SK-N-SH treated with all-trans-retinoic acid at 6 μM for 48 hours (cell line): ENCODE measurements around the gene CMIP.

Experiments used
- ATAC-seq: fragments of 200-7000 bp; cut with Tn5 transposase; 3 replicates; pipeline ENCODE4 v1.9.1; 2020; ENCODE audit warnings: mild to moderate bottlenecking, moderate library complexity
- BACH2 ChIP-seq: fragments of 250-450 bp; sonication (Bioruptor Pico); IDR thresholded peaks from 2 replicates; pipeline ENCODE4 v1.9.0; 2021; ENCODE audit warnings: mild to moderate bottlenecking, borderline replicate concordance
- CSRNP3 ChIP-seq: fragments of 250-450 bp; sonication (Bioruptor Pico); IDR thresholded peaks from 2 replicates; pipeline ENCODE4 v1.5.1; 2021; ENCODE audit warnings: mild to moderate bottlenecking, moderate library complexity
- ESRRG ChIP-seq: fragments of 250-450 bp; sonication (Bioruptor Pico); IDR thresholded peaks from 2 replicates; pipeline ENCODE4 v1.6.1; 2021; ENCODE audit warnings: mild to moderate bottlenecking
- GLIS3 ChIP-seq: fragments of 250-450 bp; sonication (Bioruptor Pico); IDR thresholded peaks from 2 replicates; pipeline ENCODE4 v1.5.0; 2020; ENCODE audit warnings: mild to moderate bottlenecking, moderate library complexity
- ISL1 ChIP-seq: fragments of 250-450 bp; sonication (Bioruptor Pico); IDR thresholded peaks from 2 replicates; pipeline ENCODE4 v2.1.2; 2022; ENCODE audit warnings: mild to moderate bottlenecking, moderate library complexity
- OSR1 ChIP-seq: fragments of 250-450 bp; sonication (Bioruptor Pico); IDR thresholded peaks from 2 replicates; pipeline ENCODE4 v1.8.0; 2022; ENCODE audit warnings: moderate library complexity, mild to moderate bottlenecking, inconsistent platforms
- PATZ1 ChIP-seq: fragments of 250-450 bp; sonication (Bioruptor Pico); IDR thresholded peaks from 2 replicates; pipeline ENCODE4 v1.8.0; 2020; ENCODE audit warnings: mild to moderate bottlenecking, moderate library complexity, borderline replicate concordance
- POU6F1 ChIP-seq: fragments of 250-450 bp; sonication (Bioruptor Pico); IDR thresholded peaks from 2 replicates; pipeline ENCODE4 v1.8.0; 2021; ENCODE audit warnings: low read depth, mild to moderate bottlenecking, moderate library complexity, borderline replicate concordance
- PPARA ChIP-seq: fragments of 250-450 bp; sonication (Bioruptor Pico); IDR thresholded peaks from 2 replicates; pipeline ENCODE4 v1.5.0; 2020; ENCODE audit warnings: mild to moderate bottlenecking, borderline replicate concordance
- RARB ChIP-seq: fragments of 250-450 bp; sonication (Bioruptor Pico); IDR thresholded peaks from 2 replicates; pipeline ENCODE4 v1.8.0; 2021; ENCODE audit warnings: mild to moderate bottlenecking, moderate library complexity
- SNAI2 ChIP-seq: fragments of 250-450 bp; sonication (Bioruptor Pico); IDR thresholded peaks from 2 replicates; pipeline ENCODE4 v1.5.0; 2020; ENCODE audit warnings: mild to moderate bottlenecking, moderate library complexity
- TCF4 ChIP-seq: fragments of 250-450 bp; sonication (Bioruptor Pico); IDR thresholded peaks from 2 replicates; pipeline ENCODE4 v1.8.0; 2021; ENCODE audit warnings: mild to moderate bottlenecking, moderate library complexity, borderline replicate concordance
- TOX ChIP-seq: fragments of 250-450 bp; sonication (Bioruptor Pico); IDR thresholded peaks from 2 replicates; pipeline ENCODE4 v1.8.0; 2021; ENCODE audit warnings: mild to moderate bottlenecking, moderate library complexity, borderline replicate concordance
- ZC3H10 ChIP-seq: fragments of 250-450 bp; sonication (Bioruptor Pico); IDR thresholded peaks from 2 replicates; pipeline ENCODE4 v1.5.1; 2021; ENCODE audit warnings: mild to moderate bottlenecking, moderate library complexity
- ZFP3 ChIP-seq: fragments of 250-450 bp; sonication (Bioruptor Pico); IDR thresholded peaks from 2 replicates; pipeline ENCODE4 v1.5.0; 2020; ENCODE audit warnings: mild to moderate bottlenecking, moderate library complexity
- ZFP30 ChIP-seq: fragments of 450-650 bp; formaldehyde crosslinking; IDR thresholded peaks from 2 replicates; pipeline ENCODE4 v1.5.0; 2022; ENCODE audit warnings: mild to moderate bottlenecking, moderate library complexity
- ZNF565 ChIP-seq: fragments of 450-650 bp; formaldehyde crosslinking; conservative IDR thresholded peaks from 2 replicates; pipeline ENCODE4 v1.5.0; 2020; ENCODE audit warnings: low read depth, mild to moderate bottlenecking, moderate library complexity
- ZNF70 ChIP-seq: fragments of 450-650 bp; formaldehyde crosslinking; IDR thresholded peaks from 2 replicates; pipeline ENCODE4 v1.5.0; 2020; ENCODE audit warnings: mild to moderate bottlenecking, moderate library complexity
- ZNF8 ChIP-seq: fragments of 450-650 bp; formaldehyde crosslinking; IDR thresholded peaks from 2 replicates; pipeline ENCODE4 v1.5.0; 2020; ENCODE audit warnings: mild to moderate bottlenecking, moderate library complexity
- TF ChIP-seq, protein P1 (sequence below): fragments of 250-450 bp; sonication (Bioruptor Pico); IDR thresholded peaks from 2 replicates; pipeline ENCODE4 v1.5.0; 2020; ENCODE audit warnings: mild to moderate bottlenecking, moderate library complexity

Gene CMIP

GRCh38 chr16:81552743-81553079 is 108.1 kb downstream of the CMIP start:
- no peak for ATAC-seq
- no peak for TF ChIP-seq ZNF8 (CRISPR knock-in tag)

DNA sequence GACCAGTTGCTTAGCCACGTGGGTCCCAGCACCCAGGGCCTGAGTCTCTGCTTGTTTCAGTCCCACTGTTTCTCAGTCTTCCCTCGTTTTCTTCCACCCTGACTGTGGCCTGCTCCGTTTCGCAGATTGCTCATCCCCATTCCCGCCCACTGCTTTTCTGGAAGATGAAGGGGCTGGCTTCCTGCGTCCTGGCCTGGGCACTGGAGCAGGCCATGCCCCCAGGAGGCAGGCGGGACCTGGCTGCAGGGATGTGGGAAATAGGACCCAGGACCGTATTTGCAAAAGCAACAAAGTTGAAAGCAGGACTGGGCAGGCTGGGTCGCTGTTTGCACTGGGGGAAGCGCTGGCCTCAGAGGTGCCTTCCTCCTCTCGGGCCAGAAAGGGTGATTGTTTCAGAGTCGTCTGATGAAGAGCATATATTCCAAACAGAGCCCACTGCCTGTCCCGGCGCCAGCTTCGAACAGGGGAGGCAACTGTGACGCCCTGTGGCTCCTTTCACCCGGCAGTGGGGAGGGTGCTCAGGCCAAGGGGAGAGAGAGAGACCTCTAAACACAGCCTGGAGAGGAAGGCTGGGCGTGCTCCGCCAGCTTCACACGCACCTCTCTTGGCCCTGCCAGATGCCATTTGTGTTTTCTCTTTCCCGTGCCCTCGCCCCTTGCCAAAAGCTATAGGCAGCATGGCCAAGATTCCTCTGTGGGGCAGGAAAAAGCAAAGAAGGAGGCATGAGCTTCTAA is 108.6 kb downstream of the CMIP start:
- TF ChIP-seq PPARA = no peak
- no peak for TF ChIP-seq ZFP3 (CRISPR knock-in tag)
- TF ChIP-seq TOX (CRISPR knock-in tag) = no peak
- TF ChIP-seq ZC3H10 (CRISPR knock-in tag) = no peak
- no peak for TF ChIP-seq ZFP30 (CRISPR knock-in tag)
- no peak for TF ChIP-seq ZNF70 (CRISPR knock-in tag)
- no peak for TF ChIP-seq RARB (CRISPR knock-in tag)
- TF ChIP-seq POU6F1 = no peak
- ATAC-seq = no peak

DNA sequence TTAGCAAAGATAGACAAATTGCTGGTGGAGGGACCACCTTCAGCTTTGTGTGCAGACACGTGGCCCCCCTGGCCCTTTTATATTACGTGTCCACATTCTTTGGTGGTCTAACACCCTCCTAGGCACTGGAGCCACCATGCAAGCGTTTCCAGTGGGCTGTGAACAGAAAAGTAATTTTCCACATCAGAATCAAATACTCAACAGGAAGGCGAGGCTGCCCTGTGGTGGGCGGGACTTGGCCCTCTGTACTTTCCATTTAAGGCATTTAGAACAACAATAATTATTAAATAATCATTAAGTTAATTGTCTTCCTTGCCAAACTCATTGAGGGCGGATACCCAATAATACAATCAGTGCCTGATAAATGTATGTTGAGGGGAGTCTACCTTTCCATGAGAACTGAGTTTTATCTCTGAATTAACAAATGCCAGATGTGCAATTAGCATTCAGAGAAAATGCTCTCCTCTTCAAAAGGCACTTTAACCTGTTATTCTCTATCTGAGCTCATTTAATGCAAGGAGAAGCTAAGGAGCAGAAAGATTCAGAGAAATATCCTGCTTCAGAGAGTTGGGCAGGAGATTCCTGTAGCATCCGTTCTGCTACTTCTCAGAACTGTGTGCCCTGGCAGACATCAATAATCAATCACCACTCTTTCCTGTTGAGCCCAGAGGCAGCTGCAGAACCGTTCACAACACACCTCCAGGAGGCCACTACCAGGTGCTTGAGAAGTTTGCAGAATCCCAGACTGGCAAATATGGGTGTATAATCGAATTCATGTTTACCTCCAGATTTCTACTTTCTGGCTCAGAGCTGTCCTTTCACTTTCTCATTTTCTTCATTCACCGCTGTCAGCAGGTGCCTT is 109.4 kb downstream of the CMIP start:
- peak; percentile 24; the same call in 1 of the 3 replicates for ATAC-seq
- TF ChIP-seq ZFP30 (CRISPR knock-in tag) (no peak), BACH2 (0 out of 2 replicates have a peak, but pooled peaks have one; percentile 37), ISL1 (CRISPR knock-in tag) (0 out of 2 replicates have a peak, but pooled peaks have one; percentile 13), ZC3H10 (CRISPR knock-in tag) (no peak), OSR1 (CRISPR knock-in tag) (no peak), ZNF565 (no peak), TCF4 (peak; percentile 72), TOX (CRISPR knock-in tag) (no peak), PATZ1 (CRISPR knock-in tag) (no peak)
- TF ChIP-seq, protein P1, sequence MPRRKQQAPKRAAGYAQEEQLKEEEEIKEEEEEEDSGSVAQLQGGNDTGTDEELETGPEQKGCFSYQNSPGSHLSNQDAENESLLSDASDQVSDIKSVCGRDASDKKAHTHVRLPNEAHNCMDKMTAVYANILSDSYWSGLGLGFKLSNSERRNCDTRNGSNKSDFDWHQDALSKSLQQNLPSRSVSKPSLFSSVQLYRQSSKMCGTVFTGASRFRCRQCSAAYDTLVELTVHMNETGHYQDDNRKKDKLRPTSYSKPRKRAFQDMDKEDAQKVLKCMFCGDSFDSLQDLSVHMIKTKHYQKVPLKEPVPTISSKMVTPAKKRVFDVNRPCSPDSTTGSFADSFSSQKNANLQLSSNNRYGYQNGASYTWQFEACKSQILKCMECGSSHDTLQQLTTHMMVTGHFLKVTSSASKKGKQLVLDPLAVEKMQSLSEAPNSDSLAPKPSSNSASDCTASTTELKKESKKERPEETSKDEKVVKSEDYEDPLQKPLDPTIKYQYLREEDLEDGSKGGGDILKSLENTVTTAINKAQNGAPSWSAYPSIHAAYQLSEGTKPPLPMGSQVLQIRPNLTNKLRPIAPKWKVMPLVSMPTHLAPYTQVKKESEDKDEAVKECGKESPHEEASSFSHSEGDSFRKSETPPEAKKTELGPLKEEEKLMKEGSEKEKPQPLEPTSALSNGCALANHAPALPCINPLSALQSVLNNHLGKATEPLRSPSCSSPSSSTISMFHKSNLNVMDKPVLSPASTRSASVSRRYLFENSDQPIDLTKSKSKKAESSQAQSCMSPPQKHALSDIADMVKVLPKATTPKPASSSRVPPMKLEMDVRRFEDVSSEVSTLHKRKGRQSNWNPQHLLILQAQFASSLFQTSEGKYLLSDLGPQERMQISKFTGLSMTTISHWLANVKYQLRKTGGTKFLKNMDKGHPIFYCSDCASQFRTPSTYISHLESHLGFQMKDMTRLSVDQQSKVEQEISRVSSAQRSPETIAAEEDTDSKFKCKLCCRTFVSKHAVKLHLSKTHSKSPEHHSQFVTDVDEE (CRISPR knock-in tag) = no peak

DNA sequence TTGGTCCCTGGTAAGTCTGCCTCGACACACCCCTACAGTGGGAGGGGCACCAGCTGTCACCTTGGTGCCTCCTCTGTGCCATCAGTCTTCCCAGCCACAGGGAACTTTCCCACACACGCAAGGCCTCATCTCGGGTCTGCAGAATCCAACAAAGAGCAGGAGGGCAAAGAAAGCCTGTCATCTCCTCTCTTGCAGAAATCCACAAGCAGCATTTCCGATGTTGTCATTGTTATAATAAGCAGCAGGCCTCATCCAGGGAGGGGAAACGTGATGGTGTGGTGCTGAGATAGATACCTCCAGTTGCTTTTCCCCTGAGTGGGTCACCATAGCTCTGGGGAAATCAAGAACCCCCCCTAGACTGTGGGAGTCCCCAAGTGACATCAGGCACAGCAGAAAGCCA is 110.4 kb downstream of the CMIP start:
- no peak for ATAC-seq
- TF ChIP-seq RARB (CRISPR knock-in tag) (no peak), CSRNP3 (CRISPR knock-in tag) (no peak), ZNF70 (CRISPR knock-in tag) (peak; percentile 35; the same call in 1 of the 2 replicates)

- ATAC-seq = no peak
- TF ChIP-seq OSR1 (CRISPR knock-in tag) (no peak), CSRNP3 (CRISPR knock-in tag) (no peak), ZNF565 (no peak), ZFP3 (CRISPR knock-in tag) (no peak), ESRRG (CRISPR knock-in tag) (no peak), RARB (CRISPR knock-in tag) (no peak), ISL1 (CRISPR knock-in tag) (no peak), POU6F1 (no peak), GLIS3 (CRISPR knock-in tag) (no peak), ZC3H10 (CRISPR knock-in tag) (no peak), SNAI2 (CRISPR knock-in tag) (no peak)
Measured at GRCh38 chr16:81555660-81556059, 111.1 kb downstream of the CMIP start.
